Ectodermal cell (in vitro differentiated cells): ENCODE measurements around the gene DUOXA2.

Experiments
- H3K27ac ChIP-seq: 2 replicates; pipeline ENCODE4 v1.7.0; 2013; ENCODE audit warnings: mild to moderate bottlenecking, low read depth, low read length; ENCODE audit not compliant: insufficient read depth, poor library complexity, severe bottlenecking
- H3K27me3 ChIP-seq: 2 replicates; pipeline ENCODE4 v1.7.0; 2013; ENCODE audit warnings: mild to moderate bottlenecking, low read length; ENCODE audit not compliant: insufficient read depth, control insufficient read depth, poor library complexity, severe bottlenecking
- H3K36me3 ChIP-seq: one replicate; pipeline ENCODE4 v1.7.0; 2013; ENCODE audit warnings: low read length; ENCODE audit not compliant: control insufficient read depth, insufficient read depth
- H3K4me1 ChIP-seq: one replicate; pipeline ENCODE4 v1.7.0; 2013; ENCODE audit warnings: low read length; ENCODE audit not compliant: control insufficient read depth, insufficient read depth
- H3K4me3 ChIP-seq: 2 replicates; pipeline ENCODE4 v1.7.0; 2013; ENCODE audit warnings: low read depth, low read length, control low read depth; ENCODE audit not compliant: insufficient read depth
- H3K9me3 ChIP-seq: 2 replicates; pipeline ENCODE4 v1.7.0; 2013; ENCODE audit warnings: mild to moderate bottlenecking, low read length, moderate library complexity; ENCODE audit not compliant: control insufficient read depth
- WGBS, 2 experiments: methylation state at CpG; one replicate each; pipeline ENCODE4 v1.1.7; 2013; ENCODE audit warnings: missing lambda C conversion rate in 2 of 2; 5-methylcytosine and 5-hydroxymethylcytosine counted together

The DUOXA2 gene

DNA sequence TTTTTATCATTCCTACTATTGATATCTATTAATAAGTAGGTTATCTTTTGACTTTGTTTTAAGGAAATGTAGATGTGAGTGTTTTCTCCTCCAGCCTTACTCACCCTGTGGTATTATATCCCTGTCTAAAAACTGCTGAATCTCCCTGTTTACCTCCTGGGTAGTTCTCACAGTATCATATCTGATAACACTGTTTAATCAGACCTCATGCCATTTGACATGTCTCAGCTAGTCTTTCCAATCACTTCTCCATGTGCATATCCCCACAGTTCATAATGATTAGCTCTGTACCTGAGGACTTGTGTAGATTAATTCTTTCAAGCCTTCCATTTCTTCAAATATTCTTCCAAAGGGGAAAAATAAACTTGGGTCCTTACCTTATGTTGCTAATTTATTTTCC is 30.9 kb upstream of the DUOXA2 start:
- Histone ChIP-seq H3K4me3 (no peak overlapping the region), H3K27ac (no peak overlapping the region), H3K27me3 (no peaks in the 10 kb centered on the region), H3K4me1 (no peaks in the 10 kb centered on the region), H3K36me3 (no peaks in the 10 kb centered on the region), H3K9me3 (no peaks in the 10 kb centered on the region)

DNA sequence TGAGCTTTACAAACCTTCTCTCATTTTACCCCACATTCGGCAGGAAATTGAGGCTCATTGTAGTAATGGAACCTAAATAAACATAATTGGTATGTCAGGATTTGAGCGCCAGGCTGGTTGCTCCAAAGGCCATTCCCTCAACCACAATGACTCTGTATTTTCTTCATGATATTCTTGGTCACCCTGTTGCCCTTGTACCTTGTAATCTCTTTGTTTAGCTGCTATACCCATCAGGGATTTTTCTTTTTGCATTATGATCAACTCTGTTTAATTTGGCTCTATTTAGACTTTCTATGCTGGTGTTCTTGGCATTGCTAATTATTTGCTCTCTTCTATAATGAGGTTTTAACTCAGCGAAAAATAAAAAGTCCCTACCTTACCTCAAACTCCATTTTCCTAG is 30.0 kb upstream of the DUOXA2 start:
- H3K9me3 ChIP-seq = no peaks in the 10 kb centered on the region
- no peak overlapping the region for H3K27ac ChIP-seq
- no peaks in the 10 kb centered on the region for H3K36me3 ChIP-seq
- WGBS, 2 experiments = 91 to 94% methylated on average over 2 to 3 of the region's 3 CpGs
- H3K4me1 ChIP-seq = no peaks in the 10 kb centered on the region
- H3K27me3 ChIP-seq = no peaks in the 10 kb centered on the region
- H3K4me3 ChIP-seq = no peak overlapping the region

DNA sequence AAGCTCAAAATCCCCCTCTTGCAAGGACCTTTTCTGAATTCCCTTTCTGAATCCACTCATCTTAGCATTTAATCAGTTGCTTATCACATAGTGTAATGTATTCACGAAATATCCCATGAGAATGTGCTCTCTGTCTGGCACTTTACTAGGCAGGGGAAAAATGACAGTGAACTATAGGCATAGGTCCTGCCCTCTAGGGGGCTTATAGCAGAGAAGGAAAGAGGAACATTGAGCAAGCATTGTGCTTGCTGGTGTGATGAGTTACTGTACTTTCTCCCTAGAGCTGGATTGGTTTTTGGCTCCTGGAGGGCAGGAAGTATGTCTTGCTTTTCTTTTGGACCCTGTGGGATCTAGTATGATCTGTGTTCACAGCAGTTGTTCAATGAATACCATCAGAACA is 26.6 kb upstream of the DUOXA2 start:
- Histone ChIP-seq H3K36me3 (no peaks in the 10 kb centered on the region), H3K9me3 (no peaks in the 10 kb centered on the region), H3K4me3 (no peak overlapping the region), H3K4me1 (no peaks in the 10 kb centered on the region), H3K27ac (no peak overlapping the region), H3K27me3 (no peaks in the 10 kb centered on the region)
- WGBS, 2 experiments = 93 to 95% methylated on average over 1 of the region's 1 CpG

DNA sequence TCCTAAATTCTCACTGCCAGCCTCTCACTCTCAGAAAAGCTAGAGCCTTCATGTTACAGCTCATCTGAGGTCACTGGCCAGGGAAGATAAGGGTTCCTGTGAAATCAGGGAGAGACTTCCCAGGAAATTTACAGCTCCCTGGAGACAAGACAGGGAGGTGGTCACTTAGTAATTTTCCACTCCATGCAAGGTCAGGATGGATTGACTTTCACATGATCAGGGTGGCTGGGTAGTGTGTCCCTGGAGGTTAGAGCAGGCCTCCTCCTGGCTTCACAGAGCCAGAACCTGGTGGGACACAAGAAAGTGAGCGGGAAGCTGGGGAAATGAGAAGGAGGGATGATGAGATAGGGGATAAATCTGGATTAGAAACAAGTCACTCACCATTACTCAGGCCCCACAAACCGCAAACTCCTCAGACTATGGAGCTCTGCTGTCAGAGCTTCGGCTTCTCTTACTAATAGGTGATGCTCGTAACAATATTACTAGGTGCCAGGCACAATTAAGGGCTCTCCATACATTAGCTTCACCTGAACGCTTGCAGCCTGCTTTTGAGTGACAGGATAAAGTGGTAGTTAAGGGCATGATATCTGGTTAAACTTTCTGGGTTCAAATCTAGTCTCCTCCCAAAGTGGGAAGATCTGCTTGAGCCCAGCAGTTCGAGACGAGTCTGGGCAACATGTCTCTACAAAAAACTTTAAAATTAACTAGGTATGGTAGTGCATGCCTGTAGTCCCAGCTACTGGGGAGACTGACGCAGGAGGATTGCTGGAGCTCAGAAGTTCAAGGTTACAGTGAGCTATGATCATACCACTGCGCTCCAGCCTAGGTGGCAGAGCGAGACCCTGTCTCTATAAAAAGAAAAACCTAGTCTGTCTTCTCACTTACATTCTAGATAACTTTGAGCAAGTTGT is 25.1 kb upstream of the DUOXA2 start:
- H3K4me3 ChIP-seq = no peak overlapping the region
- H3K9me3 ChIP-seq = no peaks in the 10 kb centered on the region
- no peaks in the 10 kb centered on the region for H3K36me3 ChIP-seq
- 93 to 96% methylated on average over 9 to 10 of the region's 10 CpGs for WGBS, 2 experiments
- no peak overlapping the region for H3K27ac ChIP-seq
- no peaks in the 10 kb centered on the region for H3K4me1 ChIP-seq
- H3K27me3 ChIP-seq = no peaks in the 10 kb centered on the region

DNA sequence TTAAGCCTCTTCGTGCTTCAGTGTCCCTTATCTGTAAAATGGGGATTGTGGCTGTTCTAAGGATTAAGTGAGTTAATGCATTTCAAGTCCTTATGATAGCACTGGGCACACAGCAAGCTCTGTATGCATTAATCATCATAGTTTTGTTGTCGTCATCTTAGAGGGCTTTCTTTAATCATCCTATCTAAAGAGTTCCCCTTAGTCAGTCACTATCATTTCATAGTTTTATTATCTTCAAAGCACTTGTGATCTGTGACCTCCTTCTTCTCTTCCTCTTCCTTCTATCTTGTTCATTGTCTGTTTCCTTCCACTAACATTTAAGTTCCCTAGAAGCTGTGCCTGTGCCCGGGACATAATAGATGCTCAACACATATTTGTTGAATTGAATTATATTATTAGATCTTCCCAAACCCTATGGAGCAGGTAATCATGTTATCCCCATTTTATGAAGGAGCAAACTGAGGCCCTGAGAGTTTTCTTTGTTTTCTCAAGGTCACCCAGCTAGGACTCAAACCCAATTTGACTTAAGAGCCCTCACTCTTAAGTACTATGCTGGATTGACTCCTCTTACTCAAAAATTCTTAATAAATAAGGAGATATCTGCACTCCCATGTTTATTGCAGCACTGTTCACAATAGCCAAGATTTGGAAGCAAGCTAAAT is 24.3 kb upstream of the DUOXA2 start:
- no peaks in the 10 kb centered on the region for H3K9me3 ChIP-seq
- H3K4me1 ChIP-seq = no peaks in the 10 kb centered on the region
- H3K4me3 ChIP-seq = no peak overlapping the region
- no peaks in the 10 kb centered on the region for H3K36me3 ChIP-seq
- H3K27me3 ChIP-seq = no peaks in the 10 kb centered on the region
- H3K27ac ChIP-seq = no peak overlapping the region
- 82 to 86% methylated on average over 2 of the region's 3 CpGs for WGBS, 2 experiments

DNA sequence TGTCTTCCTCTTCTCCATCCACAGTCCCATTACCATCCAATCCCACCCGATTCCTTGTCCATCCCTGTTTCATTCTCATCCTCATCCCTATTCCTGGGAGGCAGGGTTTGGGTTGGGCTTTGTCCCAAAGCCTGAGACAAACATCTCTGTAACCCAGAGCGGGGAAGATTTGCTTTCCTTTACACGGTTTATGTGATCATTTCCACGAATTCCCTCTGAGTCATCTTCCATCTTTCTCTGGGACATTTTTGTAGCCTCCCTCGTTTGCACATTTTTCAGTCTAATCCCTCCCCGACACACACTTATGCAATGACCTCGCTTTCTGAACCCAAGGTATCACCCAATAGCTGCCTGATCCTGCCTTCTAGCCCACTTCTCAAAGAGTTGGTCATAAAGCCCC is 23.0 kb upstream of the DUOXA2 start:
- H3K36me3 ChIP-seq = no peaks in the 10 kb centered on the region
- no peak overlapping the region for H3K27ac ChIP-seq
- no peaks in the 10 kb centered on the region for H3K9me3 ChIP-seq
- H3K27me3 ChIP-seq = no peaks in the 10 kb centered on the region
- 71 to 73% methylated on average over 7 of the region's 7 CpGs for WGBS, 2 experiments
- H3K4me3 ChIP-seq = no peak overlapping the region
- no peaks in the 10 kb centered on the region for H3K4me1 ChIP-seq

DNA sequence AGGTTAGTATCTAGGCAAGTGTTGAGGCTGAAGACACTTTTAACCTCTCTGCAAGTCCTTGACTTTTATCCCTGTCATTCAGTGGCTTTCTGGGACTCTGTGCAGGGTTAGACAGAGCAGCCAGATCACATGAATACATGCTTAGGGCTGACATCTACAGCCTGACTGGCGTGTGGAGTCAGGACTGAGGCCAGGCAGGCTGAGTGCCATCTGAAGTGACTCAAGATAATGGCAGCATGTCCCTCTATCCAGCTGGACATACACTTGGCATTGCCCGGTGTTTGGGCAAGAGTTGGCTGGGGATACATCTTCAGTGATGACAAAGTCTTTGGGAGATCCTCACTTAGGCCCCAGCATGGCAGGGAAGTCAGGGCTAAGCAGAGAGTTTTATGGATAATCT is 22.6 kb upstream of the DUOXA2 start:
- H3K27ac ChIP-seq = no peak overlapping the region
- 89 to 94% methylated on average over 2 of the region's 2 CpGs for WGBS, 2 experiments

DNA sequence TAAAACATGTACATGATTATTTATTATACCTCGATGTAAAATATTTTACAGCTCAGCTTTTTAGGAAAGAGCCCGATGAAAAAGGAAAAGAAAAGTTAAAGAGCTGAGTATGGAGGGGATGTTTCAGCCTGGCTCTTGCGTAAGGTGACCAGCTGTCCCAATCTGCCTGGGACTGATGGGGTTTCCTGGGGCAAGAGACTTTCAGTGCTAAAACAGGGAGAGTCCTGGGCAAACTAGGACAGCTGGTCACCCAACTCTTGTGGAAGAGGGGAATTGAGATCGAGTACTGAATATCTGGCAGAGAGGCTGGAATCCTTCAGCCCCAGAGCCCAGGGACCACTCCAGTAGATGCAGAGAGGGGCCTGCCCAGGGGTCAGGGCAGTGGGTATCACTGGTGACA is 21.1 kb upstream of the DUOXA2 start:
- no peak overlapping the region for H3K27ac ChIP-seq
- H3K4me1 ChIP-seq = no peaks in the 10 kb centered on the region
- no peak overlapping the region for H3K4me3 ChIP-seq
- WGBS, 2 experiments = 95 to 96% methylated on average over 4 of the region's 4 CpGs
- no peaks in the 10 kb centered on the region for H3K27me3 ChIP-seq
- no peaks in the 10 kb centered on the region for H3K9me3 ChIP-seq
- H3K36me3 ChIP-seq = no peaks in the 10 kb centered on the region

More for the DNA sequence above, 22.6 kb upstream of the DUOXA2 start:
- no peak overlapping the region for H3K4me3 ChIP-seq
- no peaks in the 10 kb centered on the region for H3K36me3 ChIP-seq
- H3K27me3 ChIP-seq = no peaks in the 10 kb centered on the region
- no peaks in the 10 kb centered on the region for H3K4me1 ChIP-seq
- no peaks in the 10 kb centered on the region for H3K9me3 ChIP-seq

DNA sequence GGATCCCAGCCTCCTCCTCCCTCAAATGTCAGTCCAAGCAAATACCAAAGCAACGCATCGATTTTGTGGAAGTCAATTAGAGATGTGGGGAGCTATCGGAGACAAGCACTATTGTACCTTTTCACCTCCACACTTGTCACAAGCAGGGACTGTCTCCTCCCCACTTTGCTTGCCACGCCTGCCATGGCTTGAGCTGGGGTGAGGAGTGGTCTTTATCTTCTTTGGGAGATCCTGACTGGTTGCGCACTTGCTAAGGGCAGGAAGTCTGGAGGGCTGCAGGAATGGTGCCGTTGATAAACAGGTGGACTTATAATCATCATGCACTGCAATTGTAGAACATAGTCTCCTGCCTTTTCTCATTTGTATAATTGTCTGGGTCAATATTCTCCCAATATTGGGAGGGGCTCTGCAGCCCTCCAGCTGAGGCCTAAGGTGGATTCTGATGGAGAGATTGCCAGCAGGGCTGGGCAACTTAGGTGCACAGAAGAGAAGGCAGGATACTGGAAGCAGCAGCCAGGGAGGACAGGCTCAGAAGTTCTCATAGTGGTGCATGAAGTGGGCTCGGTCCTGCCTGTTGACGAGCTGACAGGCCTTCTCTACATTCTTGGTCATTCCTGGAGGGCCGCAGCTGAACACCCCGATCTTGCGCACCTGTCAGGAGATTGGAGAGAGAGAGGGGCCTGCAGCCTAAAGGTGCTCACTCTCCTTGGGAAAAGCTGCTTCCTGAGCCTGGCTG is 20.3 kb upstream of the DUOXA2 start:
- Histone ChIP-seq H3K9me3 (no peaks in the 10 kb centered on the region), H3K36me3 (no peaks in the 10 kb centered on the region), H3K4me3 (no peak overlapping the region), H3K27me3 (no peaks in the 10 kb centered on the region), H3K4me1 (no peaks in the 10 kb centered on the region), H3K27ac (no peak overlapping the region)
- 91 to 93% methylated on average over 11 of the region's 11 CpGs for WGBS, 2 experiments

DNA sequence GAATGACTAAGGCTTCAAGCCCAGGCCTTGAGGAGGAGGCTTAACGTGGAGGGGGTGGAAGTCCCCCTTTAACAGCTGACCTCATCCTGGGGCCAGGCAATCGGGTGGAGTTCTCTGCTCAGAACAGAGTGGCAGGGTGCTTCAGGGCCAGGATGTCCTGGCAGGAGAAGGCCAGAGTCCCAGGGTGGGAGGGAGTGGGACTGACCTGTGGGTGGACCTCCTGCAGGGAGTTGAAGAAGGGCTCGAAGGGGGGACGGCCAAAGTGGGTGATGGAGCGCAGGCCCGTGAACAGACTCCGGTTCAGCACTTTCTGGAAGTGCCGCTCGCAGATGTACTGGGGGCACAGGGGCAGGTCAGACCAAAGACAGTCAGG is 19.8 kb upstream of the DUOXA2 start:
- H3K4me3 ChIP-seq = no peak overlapping the region
- H3K27ac ChIP-seq = no peak overlapping the region
- H3K4me1 ChIP-seq = no peaks in the 10 kb centered on the region
- H3K27me3 ChIP-seq = no peaks in the 10 kb centered on the region
- H3K36me3 ChIP-seq = no peaks in the 10 kb centered on the region
- WGBS, 2 experiments = 85% methylated on average over 9 of the region's 9 CpGs
- H3K9me3 ChIP-seq = no peaks in the 10 kb centered on the region
